Middle frontal gyrus (tissue), 1 donor: ENCODE measurements around the gene CCDC157.

Experiments
- DNase-seq: peaks from one replicate; pipeline ENCODE4 v3.0.0-alpha.2; 2015; ENCODE audit warnings: low spot score; ENCODE audit errors: extremely low spot score

The CCDC157 gene

GRCh38 chr22:30411780-30412179 is 55.0 kb downstream of the CCDC157 start:
- DNase-seq, result no peak

GRCh38 chr22:30413001-30413400 is 56.2 kb downstream of the CCDC157 start:
- DNase-seq, result no peak

GRCh38 chr22:30413745-30414524 is 57.1 kb downstream of the CCDC157 start:
- no peak for DNase-seq

DNA sequence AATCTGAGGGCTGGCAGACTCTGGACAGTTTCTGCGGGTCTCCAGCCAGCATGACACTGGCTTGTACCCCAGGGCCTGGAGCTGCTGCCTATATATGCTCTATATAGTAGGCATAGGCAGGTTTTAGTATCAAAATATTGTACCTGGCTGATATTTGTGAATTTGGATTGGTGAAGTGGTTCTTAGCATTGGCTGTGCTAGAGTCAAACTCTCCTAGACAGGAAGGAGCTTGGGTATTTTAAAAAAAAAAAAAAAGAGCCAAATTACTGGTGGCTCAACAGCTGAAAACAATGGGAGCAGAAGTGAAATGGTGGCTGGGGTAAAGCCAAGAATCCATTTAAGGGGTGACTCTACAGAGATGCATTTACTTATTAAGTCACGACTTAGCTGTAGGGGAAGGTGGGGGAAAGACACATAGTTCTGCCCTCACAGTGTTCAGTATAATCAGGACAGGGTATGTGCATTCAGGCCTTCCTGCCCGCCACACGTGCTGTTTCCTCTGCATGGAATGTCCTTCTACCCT is 57.8 kb downstream of the CCDC157 start:
- no peak for DNase-seq

GRCh38 chr22:30416403-30416802 is 59.6 kb downstream of the CCDC157 start:
- DNase-seq, result no peak

DNA sequence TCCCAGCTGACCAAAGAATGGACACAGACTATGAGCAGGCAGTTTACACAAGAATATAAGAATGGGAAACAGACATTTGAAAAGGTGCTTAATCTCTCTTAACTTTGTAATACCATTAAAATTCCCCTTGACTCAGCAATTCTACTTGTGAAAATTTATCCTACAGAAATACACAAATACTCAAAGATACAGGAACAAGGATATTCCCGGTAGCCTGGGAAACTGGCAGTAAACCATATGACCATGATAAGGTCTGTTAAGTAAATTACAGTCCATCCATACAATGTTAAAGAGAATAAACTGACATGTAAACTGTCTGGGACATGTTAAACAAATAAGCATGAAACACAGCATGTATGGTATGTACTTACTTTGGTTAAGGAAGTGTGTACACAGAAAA is 60.0 kb downstream of the CCDC157 start:
- no peak for DNase-seq

DNA sequence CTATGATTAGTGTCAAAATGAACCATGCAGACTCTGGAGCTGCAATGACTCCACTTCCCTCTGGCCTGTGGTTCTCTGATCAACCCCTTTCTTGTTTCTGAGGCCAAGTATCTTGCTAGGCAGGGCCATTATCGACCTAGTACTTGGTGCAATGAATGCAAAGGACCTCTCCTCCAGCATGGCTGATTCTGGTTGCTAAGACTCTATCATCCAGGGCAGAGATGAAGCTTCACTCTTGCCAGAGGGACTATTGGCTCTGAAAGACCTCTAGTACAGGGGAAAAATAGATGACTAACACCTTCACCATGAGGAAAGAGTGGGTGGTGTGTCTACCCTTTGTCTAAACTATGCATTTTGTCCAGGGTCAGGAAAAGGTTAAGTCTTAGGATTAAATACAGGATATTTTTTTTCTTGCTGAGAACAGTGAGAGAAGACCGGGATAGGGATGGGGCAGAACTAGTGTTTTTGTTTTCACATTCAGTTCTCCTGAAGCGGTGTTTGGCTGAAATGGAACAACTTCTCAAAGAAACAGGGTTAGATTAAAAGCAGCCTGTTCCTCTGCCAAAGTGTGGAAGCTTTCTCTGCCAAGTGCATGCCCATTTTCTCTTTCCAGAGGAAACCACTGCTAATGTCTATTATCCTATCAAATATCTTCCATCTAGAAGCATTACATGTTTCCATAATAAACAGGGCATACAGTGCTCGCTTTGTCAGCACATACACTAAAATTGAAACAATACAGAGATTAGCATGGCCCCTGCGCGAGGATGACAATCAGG is 63.7 kb downstream of the CCDC157 start:
- DNase-seq, result no peak

GRCh38 chr22:30421695-30422480 is 65.1 kb downstream of the CCDC157 start:
- DNase-seq, result no peak

DNA sequence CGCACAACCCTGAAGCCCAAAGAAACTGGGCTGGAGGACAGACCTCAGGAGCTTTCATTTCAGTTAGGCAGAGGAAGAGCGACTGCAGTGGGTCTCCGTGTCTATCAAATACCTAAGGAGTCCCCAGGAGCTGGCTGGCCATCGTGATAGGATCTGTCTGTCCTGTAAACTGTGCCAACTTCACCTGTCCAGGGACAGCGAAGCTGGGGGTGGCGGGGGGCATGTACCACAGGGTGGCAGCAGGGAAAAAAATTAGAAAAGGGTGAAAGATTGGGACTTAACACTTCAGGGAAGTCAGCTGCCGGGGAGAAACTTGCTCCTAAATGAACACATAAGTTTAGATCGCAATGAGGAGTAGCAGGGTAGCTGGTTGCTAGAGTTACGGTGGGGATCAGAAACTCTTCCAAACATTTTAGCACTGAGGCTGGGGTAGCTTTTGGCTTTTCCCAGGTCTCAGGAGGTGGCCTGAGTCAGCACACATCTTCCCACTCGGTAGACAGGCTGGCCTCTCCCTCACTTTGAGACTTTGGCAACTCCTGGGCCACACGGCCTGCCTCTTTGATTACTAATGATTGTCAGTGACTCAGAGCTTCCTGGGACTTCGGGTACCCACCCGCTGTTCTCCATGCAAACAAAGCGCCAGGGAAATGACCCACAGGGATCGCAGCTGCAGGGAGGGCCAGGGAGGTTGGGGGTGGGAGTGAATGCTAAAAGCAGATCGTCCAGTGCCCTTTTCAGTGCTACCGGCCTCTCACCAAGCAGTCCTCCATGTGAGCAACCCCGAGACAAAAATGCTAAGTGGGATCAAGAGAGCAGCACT is 65.9 kb downstream of the CCDC157 start:
- no peak for DNase-seq

DNA sequence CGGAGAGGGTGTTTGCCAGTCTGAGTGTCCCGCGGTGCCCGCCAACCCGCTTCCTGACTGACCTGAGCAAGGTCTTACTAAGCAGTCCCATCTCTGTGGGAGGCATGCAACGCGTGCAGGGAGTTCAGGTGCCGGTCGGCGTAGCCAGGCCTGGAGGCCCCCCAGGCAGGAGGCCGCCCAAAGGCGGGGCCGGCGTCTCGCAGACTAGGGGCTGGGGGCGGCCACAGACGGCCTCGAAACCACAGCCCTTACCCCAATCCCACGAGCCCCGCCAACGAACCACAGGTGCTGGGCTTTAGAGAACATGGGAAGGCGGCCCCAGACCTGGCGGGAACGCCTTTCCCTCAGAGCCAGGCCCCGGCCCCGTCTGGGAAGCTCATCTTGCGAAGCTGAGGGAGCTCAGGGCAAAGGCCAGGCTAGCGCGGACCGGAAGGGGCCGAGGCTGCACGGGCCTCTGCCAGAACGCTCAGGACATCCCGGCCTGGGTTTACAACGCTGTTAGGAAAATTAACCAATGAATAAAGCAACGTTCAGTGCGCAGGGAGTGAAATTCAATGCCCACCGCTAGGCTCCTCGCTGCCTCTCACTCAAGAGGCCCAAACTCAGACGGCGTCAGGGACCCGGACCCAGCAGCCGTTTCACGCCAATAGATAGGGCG is 66.6 kb downstream of the CCDC157 start:
- no peak for DNase-seq

GRCh38 chr22:30423959-30424533 is 67.2 kb downstream of the CCDC157 start:
- peak; percentile 99 for DNase-seq

GRCh38 chr22:30424534-30425326 is 67.9 kb downstream of the CCDC157 start:
- DNase-seq, result no peak

DNA sequence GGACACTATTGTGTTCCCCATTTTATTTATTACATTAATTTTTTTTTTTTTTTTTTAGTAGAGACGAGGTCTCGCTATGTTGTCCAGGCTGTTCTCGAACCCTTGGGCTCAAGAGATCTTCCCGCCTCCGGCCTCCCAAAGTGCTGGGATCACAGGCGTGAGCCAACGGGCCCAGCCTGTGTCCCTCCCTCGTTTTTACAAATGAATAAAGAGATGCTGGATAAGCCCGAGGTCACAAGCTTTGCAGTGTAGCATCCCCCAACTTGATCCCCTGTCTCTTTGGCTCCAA is 68.5 kb downstream of the CCDC157 start:
- no peak for DNase-seq

DNA sequence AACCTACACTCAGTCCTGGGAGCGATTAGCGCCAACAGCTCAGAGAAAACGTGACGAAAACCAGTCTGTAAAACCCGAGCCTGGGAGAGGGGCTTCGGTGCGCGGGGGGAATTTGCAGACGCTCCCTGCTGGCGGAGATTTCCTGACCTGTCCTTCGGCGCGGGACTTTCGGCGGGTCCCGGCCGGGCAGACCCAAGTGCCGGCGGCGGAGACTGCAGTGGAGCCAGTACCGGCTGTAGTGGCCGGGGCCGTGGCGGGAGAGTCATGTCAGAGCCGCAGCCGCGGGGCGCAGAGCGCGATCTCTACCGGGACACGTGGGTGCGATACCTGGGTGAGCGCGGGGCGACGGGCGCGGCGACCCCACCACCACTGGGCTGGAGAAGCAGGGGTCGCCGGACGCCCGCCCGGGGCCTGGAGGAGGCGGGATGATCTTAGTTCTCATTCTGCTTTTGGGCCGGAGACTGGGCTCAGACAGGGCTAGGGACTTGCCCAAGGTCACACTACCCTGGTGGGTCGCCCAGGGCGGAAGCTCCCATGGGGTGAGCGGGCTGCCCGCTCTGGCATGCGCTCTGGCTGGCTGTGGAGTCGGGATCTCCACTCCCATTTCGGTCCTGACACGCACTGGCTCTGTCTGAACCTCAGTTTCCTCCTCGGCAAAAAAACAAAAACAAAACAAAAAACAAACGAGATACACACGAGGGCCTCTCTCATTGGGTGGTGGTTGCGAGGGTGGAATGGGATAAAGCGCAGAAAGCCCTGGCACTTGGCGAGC is 69.0 kb downstream of the CCDC157 start, which contains the start of gene MTFP1:
Gene MTFP1, plus strand, starts transcription at position 153 of the 772 bp plus-strand sequence. Its CDS starts 112 bp downstream, at position 265.
- no peak for DNase-seq
